ENCODE results near the gene ACSF2.
"Not testable (repeated sequence)": the region's sequence is repeated elsewhere in the genome, so short reads cannot be mapped to it uniquely, and the experiment has no call there.

ACSF2 gene

DNA sequence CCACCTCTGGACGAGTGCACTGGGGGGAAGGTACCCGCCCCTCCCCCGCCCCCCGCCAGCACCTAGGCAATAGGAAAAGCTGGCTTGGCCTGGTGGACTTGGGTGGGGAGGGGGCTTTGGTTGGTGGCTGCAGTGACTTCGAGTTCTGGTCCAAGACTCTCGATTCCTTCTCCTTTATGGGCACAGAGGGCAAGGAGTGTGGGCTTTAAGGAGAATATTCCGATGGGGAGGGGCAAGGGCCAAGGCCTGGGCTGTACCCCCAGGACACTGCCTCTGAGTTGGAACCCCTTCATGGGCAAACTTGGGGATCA lies 409 bp downstream of the ACSF2 start:
- no peaks in the 10 kb centered on the region for H3K36me3 ChIP-seq
- H3K9me3 ChIP-seq: no peaks in the 10 kb centered on the region
- H3K27me3 ChIP-seq: no peaks in the 10 kb centered on the region
- TF ChIP-seq, protein P1, sequence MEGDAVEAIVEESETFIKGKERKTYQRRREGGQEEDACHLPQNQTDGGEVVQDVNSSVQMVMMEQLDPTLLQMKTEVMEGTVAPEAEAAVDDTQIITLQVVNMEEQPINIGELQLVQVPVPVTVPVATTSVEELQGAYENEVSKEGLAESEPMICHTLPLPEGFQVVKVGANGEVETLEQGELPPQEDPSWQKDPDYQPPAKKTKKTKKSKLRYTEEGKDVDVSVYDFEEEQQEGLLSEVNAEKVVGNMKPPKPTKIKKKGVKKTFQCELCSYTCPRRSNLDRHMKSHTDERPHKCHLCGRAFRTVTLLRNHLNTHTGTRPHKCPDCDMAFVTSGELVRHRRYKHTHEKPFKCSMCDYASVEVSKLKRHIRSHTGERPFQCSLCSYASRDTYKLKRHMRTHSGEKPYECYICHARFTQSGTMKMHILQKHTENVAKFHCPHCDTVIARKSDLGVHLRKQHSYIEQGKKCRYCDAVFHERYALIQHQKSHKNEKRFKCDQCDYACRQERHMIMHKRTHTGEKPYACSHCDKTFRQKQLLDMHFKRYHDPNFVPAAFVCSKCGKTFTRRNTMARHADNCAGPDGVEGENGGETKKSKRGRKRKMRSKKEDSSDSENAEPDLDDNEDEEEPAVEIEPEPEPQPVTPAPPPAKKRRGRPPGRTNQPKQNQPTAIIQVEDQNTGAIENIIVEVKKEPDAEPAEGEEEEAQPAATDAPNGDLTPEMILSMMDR (IDR thresholded peaks at IDR 0.05): no peak
- H3K4me1 ChIP-seq (ENCODE audit: control insufficient read depth in 1 of 2, insufficient read depth in 1 of 2, low read depth in 1 of 2, low read length in 1 of 2): peaks cover 14 to 22% of the 10 kb centered on the region in 2 experiments
- H3K27ac ChIP-seq: peak overlapping the region; percentile 60
- peak overlapping the region; percentile 58 to 83 for H3K4me3 ChIP-seq (ENCODE audit: low read depth in 1 of 2, low read length in 1 of 2)

DNA sequence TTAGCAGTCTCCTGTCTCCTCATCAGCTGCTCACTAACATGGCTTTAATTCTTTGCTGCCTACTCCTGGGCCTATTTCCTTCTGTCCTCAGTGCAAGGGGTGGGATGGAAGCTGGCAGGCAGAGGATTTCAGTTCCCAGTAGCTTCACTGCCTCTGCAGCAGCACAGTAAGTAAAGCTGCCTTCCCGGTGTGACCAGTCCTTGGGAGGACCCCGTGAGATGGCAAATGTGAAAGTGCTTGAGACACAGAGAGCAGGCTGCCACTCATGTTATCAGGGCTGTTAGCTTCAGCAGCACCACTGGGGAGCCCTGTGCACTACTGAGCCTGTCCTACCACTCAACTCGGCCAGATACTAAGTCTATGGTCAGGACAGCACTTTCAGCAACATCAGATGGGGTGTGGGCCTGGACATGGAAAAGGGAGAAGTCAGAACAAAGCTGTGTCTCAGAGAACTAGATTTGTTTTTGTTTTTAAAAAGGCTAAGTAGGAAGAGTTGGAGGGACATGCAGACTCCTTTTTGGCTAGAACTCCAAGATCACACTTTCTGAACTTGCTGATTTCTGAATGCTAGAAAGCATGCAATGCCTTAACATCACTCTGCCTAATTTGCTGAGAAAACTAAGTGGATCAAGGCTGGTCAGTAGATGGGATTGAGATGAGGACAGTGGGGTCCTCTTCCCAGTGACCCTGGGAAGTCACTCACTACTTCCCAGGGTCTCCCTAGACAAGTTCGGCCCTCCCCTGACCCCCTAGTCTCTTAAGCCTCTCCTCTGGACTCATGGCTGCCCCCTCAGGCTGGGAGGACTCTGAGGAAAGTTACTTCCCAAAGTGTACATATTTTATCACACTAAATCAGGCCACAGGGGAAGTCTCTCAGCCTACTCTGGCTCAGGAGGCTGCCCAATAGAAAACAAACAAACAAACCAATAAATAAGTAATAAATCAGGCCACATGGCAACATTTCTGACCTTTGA lies 1.1 kb downstream of the ACSF2 start:
- Histone ChIP-seq H3K36me3 (no peaks in the 10 kb centered on the region), H3K9me3 (no peaks in the 10 kb centered on the region), H3K27me3 (no peaks in the 10 kb centered on the region), H3K27ac (peak overlapping the region; percentile 41), H3K4me3 (ENCODE audit: low read depth in 1 of 2, low read length in 1 of 2) (peak overlapping the region; percentile 58 to 83), H3K4me1 (ENCODE audit: control insufficient read depth in 1 of 2, insufficient read depth in 1 of 2, low read depth in 1 of 2, low read length in 1 of 2) (peaks cover 14 to 18% of the 10 kb centered on the region in 2 experiments)
- TF ChIP-seq, protein P1 (IDR thresholded peaks at IDR 0.05): no peak

DNA sequence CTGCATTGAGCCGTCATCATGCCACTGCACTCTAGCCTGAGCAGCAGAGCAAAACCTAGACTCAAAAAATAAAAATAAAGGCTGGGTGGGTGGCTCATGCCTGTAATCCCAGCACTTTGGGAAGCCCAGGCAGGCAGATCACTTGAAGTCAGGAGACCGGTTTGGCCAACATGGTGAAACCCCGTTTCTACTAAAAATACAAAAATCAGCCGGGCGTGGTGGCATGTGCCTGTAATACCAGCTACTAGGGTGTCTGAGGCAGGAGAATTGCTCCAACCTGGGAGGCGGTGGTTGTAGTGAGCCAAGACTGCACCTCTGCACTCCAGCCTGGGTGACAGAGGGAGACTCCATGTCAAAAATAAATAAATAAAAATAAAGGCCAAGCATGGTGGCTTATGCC lies 2.1 kb downstream of the ACSF2 start:
- not testable (repeated sequence) for H3K27ac ChIP-seq; H3K9me3 ChIP-seq; H3K36me3 ChIP-seq; H3K4me3 ChIP-seq (ENCODE audit: low read depth in 1 of 2, low read length in 1 of 2); H3K27me3 ChIP-seq
- peaks cover 14 to 18% of the 10 kb centered on the region in 2 experiments for H3K4me1 ChIP-seq (ENCODE audit: control insufficient read depth in 1 of 2, insufficient read depth in 1 of 2, low read depth in 1 of 2, low read length in 1 of 2)

DNA sequence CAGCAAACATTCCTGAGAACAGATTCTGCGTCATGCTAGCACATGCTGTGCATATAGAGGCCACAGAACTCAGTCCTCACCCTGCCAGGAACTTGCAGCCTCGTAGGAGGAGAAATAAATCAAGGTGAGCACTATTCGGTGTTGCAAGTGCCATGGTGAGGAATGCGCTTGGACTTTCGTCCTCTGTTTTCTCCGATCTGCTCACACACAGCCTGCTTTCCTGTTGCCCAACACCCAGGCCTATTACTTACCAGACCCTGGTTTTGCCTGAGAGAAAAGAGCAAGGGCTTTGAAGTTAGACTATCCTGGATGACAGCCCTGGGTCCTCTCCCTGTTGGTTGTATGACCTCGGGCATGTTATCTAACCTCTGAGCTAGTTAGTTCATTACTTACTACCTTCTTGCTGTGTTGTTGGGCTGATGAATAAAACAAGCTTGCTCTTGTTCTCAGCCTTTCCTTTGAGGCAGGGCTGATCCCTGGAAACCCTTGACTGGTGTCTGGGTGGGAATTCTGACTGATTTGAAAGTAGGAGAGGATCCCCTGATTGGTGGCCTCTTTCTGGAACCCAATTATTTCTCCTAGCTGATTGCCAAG lies 2.9 kb downstream of the ACSF2 start:
- peaks cover 14 to 18% of the 10 kb centered on the region in 2 experiments for H3K4me1 ChIP-seq (ENCODE audit: control insufficient read depth in 1 of 2, insufficient read depth in 1 of 2, low read depth in 1 of 2, low read length in 1 of 2)
- no peaks in the 10 kb centered on the region for H3K9me3 ChIP-seq
- TF ChIP-seq, protein P1 (IDR thresholded peaks at IDR 0.05): no peak
- H3K27me3 ChIP-seq: no peaks in the 10 kb centered on the region
- no peak overlapping the region for H3K4me3 ChIP-seq (ENCODE audit: low read depth in 1 of 2, low read length in 1 of 2)
- H3K36me3 ChIP-seq: no peaks in the 10 kb centered on the region
- no peak overlapping the region for H3K27ac ChIP-seq

DNA sequence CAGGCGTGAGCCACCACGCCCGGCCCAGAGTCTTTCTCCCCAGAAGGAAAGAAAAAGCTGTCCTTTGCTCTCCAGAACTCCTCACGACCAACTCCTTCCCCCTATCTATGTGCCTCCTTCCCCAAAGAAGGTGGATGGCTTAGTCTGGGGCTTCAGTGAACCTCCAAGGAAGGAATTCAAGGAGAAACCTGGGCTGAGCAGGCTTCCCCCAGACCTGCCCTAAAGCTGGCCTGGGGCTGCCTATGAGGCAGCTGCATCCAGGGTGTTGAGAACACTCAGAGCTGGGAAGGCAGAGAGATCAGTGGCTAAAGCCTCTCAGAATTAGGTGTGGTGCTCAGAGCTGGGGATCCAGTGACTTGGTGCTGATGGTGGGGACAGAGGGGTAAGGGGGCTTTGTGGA lies 3.8 kb downstream of the ACSF2 start:
- Histone ChIP-seq H3K27me3 (no peaks in the 10 kb centered on the region), H3K4me1 (ENCODE audit: control insufficient read depth in 1 of 2, insufficient read depth in 1 of 2, low read depth in 1 of 2, low read length in 1 of 2) (peaks cover 14 to 18% of the 10 kb centered on the region in 2 experiments)
- TF ChIP-seq, protein P1 (IDR thresholded peaks at IDR 0.05): no peak

More for the DNA sequence above, 3.8 kb downstream of the ACSF2 start:
- Histone ChIP-seq H3K4me3 (ENCODE audit: low read depth in 1 of 2, low read length in 1 of 2) (no peak overlapping the region), H3K27ac (no peak overlapping the region), H3K9me3 (no peaks in the 10 kb centered on the region), H3K36me3 (no peaks in the 10 kb centered on the region)
